Kidney capillary endothelial cell (primary cell): Measurements from ENCODE around the gene RASAL1.
"Not testable (repeated sequence)": the region's sequence is repeated elsewhere in the genome, so short reads cannot be mapped to it uniquely, and the experiment has no call there.

Experiments
- DNase-seq: peaks from one replicate; pipeline ENCODE4 v3.0.0-alpha.2; 2018; ENCODE audit warnings: low spot score

RASAL1 gene

DNA sequence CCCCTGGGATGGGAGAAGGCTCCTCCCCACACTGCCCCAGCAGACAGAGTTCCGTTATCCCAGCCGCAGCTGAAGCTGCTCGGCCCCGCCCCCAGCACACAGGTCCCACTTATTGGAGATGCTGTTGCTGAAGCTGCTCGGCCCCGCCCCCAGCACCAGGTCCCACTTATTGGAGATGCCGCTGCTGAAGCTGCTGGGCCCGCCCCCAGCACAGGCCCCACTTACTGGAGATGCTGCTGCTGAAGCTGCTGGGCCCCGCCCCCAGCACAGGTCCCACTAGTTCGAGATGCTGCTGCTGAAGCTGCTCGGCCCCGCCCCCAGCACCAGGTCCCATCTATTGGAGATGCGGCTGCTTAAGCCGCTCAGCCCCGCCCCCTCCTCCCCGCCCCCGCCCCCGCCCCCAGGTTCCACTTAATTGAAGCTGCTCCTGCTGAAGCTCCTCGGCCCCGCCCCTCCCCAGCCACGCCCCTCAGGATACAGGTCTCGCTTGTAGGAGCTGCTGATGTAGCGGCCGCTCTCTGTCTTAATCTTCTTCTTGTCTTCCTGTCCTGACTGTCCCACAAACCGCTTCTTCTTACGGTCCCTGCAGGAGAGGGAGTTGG is 26.0 kb upstream of the RASAL1 start:
- no peak for DNase-seq

- no peak for DNase-seq
Observed at GRCh38 chr12:113159937-113160336, 24.4 kb upstream of the RASAL1 start.

- no peak for DNase-seq
Observed at GRCh38 chr12:113158439-113159203, 23.1 kb upstream of the RASAL1 start.

DNA sequence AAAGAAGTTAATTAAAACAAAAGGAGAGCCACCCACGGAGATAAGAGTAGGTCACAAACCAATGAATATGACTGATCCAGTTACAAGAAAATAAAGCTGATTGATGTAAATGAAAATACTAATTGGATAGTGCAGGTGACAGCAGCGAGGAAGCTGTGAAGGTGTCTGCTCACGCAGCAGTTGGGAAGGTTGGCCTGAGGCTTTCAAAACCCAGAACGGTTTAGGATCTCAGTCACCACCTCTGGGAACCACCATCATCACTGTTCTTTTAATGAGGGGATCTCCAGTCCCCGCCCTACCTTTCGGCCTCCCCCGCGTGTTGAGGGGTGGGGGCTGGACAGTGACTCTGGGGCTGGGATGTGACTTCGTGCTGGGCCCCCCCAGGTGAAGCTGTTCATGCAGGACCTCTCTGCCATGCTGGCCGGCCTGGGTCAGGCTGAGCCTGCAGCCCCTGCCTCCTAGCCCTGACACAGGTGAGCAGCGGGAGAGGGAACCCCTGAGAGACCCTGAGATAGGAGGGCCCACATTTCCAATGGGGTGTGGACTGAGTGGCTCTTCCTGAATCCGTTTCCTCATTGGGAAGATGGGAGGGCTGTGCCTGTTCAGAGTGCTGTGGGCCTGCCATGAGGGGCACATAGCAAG is 21.8 kb upstream of the RASAL1 start:
- no peak for DNase-seq

- no peak for DNase-seq
Observed at GRCh38 chr12:113155646-113156045, 20.1 kb upstream of the RASAL1 start.

DNA sequence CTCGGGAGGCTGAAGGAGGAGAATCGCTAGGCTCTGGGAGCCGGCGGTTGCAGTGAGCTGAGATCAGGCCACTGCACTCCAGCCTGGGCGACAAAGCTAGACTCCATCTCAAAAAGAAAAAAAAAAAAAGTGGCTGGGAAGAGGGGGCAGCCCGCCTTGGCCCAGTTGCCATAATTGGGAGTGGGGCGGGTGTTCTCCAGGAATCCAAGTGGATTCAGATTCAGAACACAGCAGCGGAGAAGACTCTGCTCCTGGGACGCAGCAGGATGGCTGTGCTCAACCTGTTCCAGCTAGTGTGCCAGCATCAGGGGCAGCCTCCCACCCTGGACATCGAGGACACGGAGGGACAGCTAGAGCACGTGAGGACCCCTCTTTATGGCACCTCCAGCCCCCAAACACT is 19.5 kb upstream of the RASAL1 start:
- DNase-seq, result no peak

DNA sequence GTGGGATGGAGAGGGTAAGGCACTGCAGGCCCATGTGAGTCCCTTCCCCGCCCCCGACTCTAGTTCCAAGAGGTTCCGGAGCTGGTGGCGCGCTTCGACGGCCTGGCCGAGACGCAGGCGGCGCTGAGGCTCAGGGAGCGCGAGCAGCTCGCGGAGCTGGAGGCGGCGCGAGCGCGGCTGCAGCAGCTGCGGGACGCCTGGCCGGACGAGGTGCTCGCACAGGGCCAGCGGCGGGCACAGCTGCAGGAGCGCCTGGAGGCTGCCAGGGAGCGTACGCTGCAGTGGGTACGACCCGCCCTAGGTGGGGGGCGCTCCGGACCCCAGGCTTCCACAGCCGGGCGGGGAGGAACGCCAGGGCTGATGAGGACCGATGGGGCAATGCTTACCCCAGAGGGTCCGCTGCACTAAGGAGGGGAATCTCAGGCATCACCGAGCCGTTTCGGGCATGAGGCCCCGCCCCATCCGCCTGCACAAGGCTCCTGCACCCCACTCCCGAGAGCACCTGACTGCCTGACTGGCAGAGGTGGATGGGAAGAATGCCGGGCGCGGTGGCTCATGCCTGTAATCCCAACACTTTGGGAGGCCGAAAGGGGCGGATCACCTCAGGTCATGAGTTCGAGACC is 18.9 kb upstream of the RASAL1 start:
- no peak for DNase-seq

DNA sequence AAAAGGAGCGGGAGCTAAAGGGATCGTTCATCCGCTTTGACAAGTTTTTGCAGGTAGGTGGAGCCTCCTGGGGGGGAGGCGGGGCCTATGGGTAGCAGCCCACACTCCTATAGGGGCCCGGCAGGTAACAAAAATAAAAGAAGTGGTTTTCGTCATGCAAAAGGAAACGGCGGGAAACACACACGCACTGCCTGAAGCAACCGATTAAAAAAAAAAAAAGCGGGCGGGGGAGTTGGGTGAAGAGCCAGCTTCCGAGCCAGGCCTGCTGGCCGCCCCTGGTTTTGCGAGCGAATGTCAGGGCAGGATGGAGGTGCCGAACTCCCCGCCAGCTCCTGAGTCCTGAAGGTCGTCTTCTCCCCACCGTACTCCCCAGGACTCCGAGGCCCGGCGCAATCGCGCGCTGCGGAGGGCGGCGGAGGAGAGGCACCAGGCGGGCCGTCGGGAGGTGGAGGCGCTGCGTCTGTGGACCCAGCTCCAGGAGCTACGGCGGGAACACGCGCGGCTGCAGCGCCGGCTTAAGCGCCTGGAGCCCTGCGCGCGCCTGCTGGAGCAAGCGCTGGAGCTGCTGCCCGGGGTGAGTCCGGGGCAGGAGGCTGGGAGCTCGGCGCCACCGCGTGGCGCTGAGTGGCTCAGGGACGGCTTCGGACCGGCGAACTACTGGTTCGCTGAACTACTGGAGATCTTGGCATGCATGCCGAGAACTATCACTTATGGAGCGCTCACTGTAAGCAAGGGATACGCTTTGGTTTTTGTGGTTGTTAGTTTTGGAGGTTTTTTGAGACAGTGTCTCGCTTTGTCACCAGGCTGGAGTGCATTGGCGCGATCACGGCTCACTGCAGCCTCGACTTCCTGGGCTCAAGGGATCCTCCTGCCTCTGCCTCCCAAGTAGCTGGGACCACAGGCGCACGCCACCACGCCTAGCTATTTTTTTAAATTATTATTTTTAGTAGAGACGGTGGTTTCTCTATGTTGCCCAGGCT is 17.6 kb upstream of the RASAL1 start:
- peak; percentile 53 for DNase-seq

DNA sequence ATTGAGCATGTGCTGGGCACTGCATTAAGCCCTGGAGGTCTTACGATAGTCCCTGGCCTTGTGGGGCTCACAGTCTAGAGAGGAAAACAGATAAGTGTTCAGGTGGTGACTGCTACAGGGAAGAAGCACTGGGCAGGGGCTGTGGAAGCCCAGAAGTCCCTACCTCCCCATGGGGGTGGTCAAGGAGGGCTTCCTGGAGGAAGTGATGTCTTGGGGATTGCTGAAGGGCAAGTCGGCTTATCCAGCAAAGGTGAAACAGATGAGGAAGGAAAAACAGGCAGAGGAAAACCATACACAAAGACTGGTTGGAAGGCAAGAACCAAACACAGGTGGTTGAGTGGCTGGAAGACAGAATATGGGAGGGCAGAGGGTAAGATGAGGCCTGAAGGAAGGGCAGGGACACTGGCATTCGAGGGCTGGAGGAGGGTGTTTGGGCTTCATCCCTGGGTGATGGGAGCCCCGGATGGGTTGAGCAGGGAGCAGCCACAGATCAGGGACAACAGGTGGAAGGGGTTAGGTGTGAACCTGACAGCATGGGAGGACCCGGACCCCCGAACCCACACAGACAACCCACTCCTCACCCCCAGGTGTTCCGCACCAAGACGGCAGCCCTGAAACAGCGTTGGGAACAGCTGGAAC is 16.8 kb upstream of the RASAL1 start:
- no peak for DNase-seq

DNA sequence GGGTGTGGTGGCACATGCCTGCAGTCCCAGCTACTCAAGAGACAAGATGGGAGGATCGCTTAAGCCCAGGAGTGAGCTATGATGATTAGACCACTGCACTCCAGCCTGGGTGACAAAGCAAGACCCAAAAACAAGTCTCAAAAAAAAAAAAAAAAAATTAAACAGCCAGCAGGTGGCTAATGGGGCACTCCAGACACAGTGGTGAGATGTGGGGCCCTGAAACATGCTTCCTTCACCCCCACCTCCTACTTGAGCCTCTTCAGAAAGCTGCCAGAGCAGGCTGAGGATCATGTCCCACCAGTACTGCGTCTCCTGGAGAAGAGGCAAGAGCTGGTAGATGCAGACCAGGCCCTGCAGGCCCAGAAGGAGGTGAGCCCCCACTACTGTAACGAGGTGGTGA is 16.1 kb upstream of the RASAL1 start:
- DNase-seq, result no peak

- peak; percentile 33 for DNase-seq
Observed at GRCh38 chr12:113149361-113150150, 14.0 kb upstream of the RASAL1 start, which contains the start of gene CFAP73. CFAP73 (plus strand) TSS chr12:113149724; CDS start chr12:113149858, 134 bp downstream.

- no peak for DNase-seq
Observed at GRCh38 chr12:113146999-113147398, 11.4 kb upstream of the RASAL1 start.

DNA sequence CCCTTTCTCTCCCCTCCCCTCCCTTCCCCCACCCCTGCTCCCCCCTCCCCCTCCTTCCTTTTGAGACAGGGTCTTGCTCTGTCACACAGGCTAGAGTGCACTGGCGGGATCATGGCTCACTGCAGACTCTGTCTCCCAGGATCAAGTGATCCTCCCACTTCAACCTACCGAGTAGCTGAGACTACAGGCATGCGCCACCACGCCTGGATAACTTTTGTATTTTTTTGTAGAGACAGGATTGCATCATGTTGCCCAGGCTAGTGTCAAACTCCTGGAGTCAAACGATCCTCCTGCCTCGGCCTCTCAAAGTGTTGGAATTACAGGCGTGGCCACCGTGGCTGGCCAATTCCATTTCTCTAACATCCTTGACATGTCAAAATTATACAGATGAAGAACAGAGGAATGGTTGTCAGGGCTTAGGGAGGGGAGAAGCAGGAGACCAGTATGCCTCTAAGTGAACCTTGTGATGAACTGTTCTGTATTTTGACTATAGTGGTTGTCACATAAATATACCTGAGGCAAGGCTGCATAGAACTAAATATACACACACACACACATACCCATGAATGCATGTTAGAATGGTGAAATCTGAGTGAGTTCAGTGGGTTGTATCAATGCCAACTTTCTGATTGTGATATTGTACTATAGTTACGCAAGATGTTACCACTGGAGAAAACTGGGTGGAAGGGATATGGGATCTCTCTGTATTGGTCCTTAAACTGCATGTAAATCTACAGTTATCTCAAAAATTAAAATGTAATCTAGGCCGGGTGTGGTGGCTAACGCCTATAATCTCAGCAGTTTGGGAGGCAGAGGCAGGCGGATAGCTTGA is 10.4 kb upstream of the RASAL1 start:
- DNase-seq, result no peak

DNA sequence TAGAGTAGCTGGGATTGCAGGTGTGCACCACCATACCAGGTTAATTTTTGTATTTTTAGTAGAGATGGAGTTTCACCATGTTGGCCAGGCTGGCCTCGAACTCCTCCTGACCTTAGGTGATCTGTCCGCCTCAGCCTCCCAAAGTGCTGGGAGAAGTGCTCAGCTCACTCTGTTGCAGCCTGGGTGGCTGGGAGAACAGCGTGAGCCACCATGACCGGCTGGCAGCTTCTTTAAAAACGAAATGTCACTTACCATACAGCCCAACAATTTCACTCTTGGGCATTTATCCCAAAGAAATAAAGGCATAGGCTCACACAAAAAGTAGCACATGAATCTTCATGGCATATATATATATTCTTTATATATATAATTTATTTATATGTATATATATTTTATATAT is 9.2 kb upstream of the RASAL1 start:
- DNase-seq, result no peak

- no peak for DNase-seq
Observed at GRCh38 chr12:113143959-113144358, 8.4 kb upstream of the RASAL1 start.

GRCh38 chr12:113142886-113143332 is 7.3 kb upstream of the RASAL1 start:
- no peak for DNase-seq

DNA sequence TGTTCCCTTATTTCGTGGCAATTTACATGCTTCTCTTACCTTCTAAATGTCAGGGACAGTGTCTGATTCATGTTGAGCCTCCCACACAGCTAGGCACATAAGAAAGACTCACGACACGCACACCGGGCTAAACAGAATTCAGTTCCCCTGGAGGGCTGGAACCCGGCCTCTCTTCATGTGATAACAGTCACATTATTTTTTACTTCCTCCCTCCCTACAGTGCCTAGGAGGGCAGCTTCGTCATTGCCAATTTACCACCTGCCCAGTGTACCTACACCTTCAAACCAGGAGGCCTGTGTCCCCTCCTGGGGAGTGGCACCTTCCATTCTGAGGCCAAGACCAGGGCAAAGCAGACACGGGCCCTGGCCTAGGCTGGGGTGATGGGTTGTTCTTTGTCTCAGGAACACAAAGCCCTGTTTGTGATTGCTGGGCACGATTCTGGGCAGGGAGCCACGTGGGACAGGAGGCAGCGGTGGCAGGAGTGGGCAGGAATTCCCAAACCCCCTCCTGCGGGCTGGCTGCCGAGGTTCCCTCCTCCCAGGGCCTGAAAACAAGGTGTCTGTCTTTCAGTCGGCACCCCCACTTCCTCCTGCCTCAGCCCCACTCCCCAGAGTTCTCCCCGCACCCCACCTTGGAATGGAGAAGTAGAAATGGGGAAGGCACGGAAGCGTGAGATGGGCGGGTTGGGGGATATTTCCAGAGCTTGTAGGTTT is 6.8 kb upstream of the RASAL1 start:
- no peak for DNase-seq

GRCh38 chr12:113141716-113142115 is 6.2 kb upstream of the RASAL1 start:
- not testable (repeated sequence) for DNase-seq

GRCh38 chr12:113140706-113141105 is 5.1 kb upstream of the RASAL1 start:
- no peak for DNase-seq
